GM19099 (cell line): ENCODE measurements around the gene HM13.

ENCODE experiments used
- POLR2A ChIP-seq: IDR thresholded peaks from 3 replicates; pipeline ENCODE4 v1.6.1; 2011; ENCODE audit warnings: low read depth; ENCODE audit not compliant: insufficient read length; ENCODE audit errors: extremely low read depth

The HM13 gene

GRCh38 chr20:31551163-31552081 lies 37.2 kb downstream of the HM13 start:
- no peak for TF ChIP-seq POLR2A

DNA sequence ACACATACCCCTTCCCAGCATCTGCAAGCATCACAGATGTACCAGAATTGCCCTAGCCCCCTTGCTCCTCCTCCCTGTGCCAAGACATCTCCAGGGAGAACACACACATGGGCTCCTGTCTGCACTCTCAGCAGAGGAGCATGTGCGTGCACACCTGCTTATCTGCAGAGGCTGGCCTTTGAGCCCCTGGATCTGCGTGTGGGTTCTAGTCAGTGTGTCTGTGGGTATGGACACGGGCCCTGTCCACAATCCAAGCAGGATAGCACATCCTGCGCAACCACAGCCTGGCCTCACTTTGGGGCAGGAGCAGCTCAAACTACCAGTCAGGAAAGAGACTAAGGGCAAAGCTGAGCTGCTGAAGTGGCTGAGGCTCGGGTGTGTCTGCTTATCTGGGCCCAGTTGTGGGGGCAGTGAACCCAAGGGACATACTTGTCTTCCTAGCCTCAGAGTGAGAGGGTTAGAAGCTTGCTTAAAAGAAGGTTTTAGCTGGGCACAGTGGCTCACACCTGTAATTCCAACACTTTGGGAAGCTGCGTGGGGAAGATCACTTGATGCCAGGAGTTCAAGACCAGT lies 41.0 kb downstream of the HM13 start:
- no peak for TF ChIP-seq POLR2A

GRCh38 chr20:31559704-31560093 lies 45.5 kb downstream of the HM13 start:
- no peak for TF ChIP-seq POLR2A

DNA sequence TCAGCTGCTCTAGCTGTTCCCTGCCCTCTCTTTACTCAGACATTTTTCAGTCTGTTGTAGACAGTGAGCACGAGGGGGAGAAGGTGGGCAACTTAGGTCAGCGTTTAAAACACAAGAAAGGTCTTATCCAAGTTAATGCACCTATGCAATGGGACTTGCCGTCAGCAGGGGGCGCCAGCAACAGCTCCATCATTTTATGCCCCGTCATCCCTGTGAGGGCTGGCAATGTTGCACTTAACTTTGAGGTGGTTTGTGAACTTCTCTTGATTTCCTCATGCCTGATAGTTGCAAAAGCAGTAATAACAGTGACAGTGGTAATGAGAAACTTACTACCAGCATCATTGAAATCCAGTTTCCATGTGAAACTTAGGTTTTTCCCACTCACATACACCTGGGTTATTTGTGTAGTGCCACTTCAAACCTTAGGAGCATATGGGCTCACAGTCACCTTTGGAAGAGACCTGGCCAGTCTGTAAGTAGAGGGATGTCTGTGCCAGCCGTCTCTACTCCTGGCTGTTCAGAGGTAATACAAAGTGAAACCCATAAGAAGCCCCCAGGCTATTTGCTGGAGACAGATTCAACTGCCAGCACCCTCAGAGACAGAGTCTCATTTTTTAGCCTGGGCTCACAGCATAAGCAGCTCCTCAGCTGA lies 46.0 kb downstream of the HM13 start:
- no peak for TF ChIP-seq POLR2A

DNA sequence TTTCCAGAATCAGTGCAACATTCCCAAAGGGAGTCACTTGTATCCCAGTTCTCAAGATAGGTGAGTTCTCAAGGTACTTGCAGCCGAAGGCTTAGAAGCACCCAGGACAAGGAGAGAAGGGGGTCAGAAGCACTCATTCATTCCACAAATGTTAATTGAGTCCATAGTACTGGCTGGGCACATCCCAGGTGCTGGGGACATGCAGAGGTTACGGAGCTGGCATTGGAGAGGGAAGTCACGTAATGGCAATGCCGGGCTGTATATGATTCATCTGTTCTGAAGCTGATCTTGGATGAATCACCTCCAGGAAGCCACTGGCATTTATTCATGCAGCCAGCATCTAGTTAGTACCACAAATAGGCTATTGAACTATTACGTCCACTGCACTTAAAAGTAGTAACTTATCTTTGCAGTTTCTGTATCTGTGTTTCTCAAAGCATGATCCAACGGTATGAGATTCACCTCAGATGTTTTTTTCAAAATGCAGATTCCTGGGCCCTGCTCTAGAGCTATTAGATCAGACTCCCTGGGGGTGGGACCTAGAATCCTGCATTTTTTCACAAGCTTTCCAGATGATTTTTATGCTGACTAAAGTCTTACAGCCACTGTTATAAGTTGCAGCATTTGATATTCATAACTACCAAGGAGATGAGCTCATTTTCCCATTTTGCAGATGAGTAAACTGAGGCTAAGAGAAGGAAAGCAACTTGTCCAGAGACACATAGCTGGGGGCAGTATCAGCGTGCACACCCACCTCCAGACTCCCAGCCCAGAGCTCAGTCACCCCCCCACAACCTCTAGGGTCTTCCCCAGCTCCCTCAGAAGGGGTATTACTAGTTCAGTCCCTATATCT lies 46.7 kb downstream of the HM13 start:
- TF ChIP-seq POLR2A = no peak

DNA sequence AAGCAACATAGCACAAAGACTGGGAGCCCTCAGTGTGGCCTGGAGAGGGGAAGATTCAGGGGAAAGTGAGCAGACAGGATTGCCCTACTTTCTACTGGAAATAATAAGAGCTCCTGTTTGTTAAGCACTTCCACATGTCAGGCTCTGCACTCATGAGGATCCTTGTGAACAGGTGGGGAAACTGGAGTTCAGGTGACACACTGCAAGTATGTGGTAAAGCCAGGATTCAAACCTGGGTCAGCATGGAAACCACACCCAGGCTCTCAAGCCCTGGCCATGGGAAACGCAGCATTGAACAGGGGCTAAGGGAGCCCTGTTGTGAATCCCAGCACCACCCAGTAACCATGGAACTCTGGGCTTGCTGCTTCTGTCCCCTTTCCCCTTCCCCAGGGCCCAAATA lies 48.0 kb downstream of the HM13 start:
- TF ChIP-seq POLR2A = no peak

- no peak for TF ChIP-seq POLR2A
Measured at GRCh38 chr20:31564284-31564683, 50.0 kb downstream of the HM13 start.

- TF ChIP-seq POLR2A = no peak
Measured at GRCh38 chr20:31565699-31566318, 51.6 kb downstream of the HM13 start.

DNA sequence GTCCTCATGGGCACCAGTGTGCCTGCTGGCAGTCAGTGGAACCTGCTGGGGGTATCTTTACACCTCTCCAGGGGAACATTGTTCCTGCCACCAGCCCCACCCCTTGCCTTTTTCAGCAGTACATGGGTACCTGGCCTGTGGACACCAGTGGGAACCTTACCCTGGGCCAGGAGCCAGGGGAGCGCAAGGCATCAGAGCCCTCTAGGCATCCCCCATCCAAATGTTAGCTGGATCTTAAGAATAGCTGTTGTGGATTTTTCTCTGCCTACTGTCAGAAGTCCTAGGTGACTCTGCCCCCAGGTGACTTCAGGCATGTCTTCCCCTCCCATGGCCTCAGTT lies 52.0 kb downstream of the HM13 start:
- no peak for TF ChIP-seq POLR2A

DNA sequence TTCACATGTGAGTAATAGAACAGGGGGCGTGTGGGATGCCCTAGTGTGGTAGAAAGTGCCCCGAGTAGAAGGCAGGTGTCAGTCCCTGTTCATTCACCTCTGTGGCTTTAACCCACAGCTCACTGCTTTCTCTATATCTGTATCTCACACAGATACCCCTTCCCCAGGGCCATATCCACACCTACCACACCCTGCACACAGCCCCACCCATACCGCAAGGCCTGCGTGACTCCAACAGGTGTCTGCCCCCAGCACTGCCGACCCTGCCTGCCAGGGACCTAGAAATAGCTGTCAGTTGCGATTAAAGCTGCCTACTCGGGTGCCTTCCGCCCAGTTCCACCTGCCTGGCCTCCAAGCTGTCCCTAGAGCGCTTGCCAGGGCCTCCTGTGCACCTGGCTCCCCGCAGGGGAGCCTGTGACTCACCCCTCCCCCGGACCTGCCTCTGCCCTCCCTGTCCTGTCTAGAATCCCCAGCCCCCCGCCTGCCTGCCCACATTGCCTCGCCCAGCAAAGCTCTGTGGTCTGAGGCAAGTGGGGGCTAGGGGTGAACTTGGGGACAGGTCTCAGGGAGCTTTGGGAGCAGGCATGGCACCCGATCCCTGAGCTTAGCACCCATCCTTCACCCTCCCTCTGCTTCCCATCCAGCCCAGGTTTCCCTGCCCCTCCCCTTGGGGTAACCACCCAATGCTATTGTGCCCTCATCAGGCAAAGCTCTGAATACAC lies 52.6 kb downstream of the HM13 start:
- TF ChIP-seq POLR2A = no peak

DNA sequence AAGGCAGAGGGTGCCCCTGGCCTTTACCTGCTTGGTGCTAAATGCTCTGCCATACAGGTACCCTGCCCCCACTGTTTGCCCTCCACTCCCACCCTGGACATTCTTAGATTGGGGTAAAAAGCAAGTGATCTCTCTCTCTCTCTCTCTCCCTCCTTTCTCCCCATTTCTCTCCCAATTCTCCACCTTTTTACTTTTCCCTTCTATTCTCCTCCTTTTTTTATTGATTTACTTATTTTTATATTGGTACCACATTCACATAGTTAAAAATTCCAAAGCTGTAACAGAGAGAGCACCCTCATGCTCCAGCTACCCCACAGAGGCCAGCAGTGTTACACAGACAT lies 53.1 kb downstream of the HM13 start:
- TF ChIP-seq POLR2A = no peak

DNA sequence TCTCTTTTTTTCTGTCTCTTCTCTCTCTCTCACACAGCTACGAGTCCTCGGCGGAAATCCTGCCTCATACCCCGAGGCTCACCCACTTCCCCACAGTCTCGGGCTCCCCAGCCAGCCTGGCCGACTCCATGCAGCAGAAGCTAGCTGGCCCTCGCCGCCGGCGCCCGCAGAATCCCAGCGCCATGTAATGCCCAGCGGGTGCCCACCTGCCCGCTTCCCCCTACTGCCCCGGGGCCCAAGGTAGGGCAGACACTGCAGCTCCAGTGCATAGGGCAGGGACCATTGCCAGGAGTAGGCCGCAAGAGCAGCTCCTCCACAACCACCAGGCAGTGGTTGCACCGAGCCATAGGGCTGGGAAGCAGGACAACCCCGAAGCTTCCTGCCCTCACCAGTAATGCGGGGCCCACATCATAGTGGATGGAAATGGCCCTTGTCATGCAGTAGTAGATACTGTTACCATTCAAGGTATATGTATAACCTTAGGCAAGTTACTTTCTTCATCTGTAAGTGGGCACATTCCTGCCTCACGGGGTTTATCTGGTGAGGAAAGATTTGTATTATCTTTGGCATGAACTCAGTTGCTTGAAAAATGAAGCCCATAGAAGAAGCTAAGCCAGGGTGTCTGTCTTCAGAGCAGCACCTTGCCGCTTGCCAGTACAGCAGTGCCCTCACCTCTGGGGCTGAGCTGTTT lies 53.9 kb downstream of the HM13 start:
- TF ChIP-seq POLR2A = no peak

GRCh38 chr20:31568773-31569162 lies 54.5 kb downstream of the HM13 start:
- TF ChIP-seq POLR2A = no peak
